WI38 (cell line): Measurements from ENCODE around the gene USH1C.

Experiments used
- H3K4me3 ChIP-seq: 2 replicates; pipeline ENCODE4 v1.5.1; 2011; ENCODE audit warnings: low read depth, mild to moderate bottlenecking, control low read depth, low read length
- TF ChIP-seq, protein P1 (sequence below): IDR thresholded peaks from 2 replicates; pipeline ENCODE4 v1.5.1; 2012; ENCODE audit warnings: low read depth, mild to moderate bottlenecking, control low read depth, low read length

Gene USH1C

DNA sequence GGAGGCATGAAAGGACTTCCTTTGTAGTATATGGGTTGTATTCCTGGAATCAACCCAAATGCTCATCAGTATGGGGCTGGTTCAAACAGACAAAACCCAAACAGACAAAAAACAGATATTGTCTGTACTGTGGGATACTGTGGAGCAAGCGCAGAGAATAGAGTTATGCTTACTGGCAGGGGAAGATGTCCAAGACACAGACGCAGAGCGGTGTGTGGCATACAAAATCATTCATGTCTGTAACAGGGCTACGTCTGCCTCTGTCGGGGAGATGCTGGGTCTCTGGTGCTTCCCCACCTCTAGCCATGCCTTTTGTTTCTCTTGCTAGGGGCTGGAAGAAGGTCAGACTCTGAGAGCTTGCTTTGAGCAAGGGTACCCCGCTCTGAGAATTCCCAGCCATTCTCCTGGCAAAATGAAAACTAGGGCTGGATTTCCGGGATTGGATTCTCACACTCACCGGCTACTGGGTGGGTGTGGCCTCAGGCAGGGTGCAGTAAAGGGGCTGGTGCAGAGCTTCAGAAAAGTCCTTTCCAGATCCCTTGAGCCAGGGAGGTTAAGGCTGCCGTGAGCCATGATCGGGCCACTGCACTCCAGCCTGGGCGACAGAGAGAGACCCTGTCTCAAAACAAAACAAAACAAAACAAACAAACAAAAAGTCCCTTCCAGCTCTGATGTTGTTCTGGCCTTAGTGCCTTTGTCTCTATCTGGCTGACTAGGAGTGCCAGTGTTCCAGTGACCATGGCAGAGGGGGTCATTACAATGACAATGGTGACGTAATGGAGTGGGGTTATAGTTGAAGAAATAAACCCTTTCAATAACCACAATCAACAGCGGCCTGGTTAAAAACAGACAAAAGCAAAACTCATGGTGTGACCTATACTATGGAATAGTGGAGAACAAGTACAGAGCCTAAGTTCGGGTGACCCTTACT is 64.7 kb downstream of the USH1C start:
- H3K4me3 ChIP-seq = no peak overlapping the region

DNA sequence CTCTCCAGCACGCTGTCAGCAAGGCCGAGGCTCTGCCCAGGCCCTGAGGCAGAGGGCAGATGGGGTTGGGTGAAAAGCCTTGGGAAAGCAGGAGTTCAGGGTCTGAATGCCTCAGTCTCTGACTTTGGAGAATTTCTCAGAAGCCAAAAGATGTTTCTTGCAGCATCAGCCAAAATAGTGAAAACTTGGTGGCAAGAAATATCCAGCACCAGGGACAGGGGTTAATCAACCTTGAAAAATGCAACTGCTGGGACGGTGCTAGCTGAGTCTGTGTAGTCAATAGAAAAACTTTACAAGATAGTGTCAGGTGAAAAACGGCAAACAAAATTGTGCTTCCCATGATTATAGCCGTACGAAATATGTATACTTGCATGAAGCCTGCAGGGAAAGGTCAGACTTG is 66.1 kb downstream of the USH1C start:
- H3K4me3 ChIP-seq = no peak overlapping the region
- TF ChIP-seq, protein P1, sequence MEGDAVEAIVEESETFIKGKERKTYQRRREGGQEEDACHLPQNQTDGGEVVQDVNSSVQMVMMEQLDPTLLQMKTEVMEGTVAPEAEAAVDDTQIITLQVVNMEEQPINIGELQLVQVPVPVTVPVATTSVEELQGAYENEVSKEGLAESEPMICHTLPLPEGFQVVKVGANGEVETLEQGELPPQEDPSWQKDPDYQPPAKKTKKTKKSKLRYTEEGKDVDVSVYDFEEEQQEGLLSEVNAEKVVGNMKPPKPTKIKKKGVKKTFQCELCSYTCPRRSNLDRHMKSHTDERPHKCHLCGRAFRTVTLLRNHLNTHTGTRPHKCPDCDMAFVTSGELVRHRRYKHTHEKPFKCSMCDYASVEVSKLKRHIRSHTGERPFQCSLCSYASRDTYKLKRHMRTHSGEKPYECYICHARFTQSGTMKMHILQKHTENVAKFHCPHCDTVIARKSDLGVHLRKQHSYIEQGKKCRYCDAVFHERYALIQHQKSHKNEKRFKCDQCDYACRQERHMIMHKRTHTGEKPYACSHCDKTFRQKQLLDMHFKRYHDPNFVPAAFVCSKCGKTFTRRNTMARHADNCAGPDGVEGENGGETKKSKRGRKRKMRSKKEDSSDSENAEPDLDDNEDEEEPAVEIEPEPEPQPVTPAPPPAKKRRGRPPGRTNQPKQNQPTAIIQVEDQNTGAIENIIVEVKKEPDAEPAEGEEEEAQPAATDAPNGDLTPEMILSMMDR = no peak

More for the DNA sequence above, 64.7 kb downstream of the USH1C start:
- TF ChIP-seq, protein P1 = no peak

DNA sequence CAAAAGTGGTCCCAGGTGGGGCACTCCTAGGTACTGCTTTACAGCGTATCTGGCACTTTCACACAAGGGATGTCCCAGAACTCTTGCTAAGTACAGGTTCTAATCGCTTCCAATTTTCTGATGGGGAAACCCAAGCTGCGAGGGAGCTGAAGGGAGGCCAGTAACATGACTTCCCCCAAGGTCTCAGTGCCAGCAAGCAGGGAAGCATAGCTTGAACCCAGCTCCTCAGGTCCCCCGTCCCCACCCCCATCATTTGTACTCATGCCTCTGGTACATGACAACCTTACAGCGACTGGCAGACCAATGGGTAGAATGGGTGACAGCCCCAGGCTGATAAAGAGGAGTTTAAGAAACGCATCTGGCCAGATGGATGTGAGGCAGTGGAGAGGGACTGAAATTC is 66.9 kb downstream of the USH1C start:
- no peak overlapping the region for H3K4me3 ChIP-seq
- TF ChIP-seq, protein P1 = no peak

DNA sequence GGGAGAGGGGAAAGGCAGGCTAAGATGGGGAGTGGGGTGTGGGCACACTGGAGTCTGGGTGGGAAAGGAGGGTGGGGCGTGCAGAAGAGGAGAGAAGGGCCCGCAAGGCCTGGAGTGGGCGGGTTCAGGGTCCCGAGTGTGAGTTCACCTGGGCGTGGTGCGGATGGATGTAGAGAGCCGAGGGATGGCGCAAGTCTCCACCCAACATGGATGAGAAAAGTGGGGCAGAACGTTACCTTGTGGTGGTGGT is 67.2 kb downstream of the USH1C start:
- no peak overlapping the region for H3K4me3 ChIP-seq
- TF ChIP-seq, protein P1 = no peak

DNA sequence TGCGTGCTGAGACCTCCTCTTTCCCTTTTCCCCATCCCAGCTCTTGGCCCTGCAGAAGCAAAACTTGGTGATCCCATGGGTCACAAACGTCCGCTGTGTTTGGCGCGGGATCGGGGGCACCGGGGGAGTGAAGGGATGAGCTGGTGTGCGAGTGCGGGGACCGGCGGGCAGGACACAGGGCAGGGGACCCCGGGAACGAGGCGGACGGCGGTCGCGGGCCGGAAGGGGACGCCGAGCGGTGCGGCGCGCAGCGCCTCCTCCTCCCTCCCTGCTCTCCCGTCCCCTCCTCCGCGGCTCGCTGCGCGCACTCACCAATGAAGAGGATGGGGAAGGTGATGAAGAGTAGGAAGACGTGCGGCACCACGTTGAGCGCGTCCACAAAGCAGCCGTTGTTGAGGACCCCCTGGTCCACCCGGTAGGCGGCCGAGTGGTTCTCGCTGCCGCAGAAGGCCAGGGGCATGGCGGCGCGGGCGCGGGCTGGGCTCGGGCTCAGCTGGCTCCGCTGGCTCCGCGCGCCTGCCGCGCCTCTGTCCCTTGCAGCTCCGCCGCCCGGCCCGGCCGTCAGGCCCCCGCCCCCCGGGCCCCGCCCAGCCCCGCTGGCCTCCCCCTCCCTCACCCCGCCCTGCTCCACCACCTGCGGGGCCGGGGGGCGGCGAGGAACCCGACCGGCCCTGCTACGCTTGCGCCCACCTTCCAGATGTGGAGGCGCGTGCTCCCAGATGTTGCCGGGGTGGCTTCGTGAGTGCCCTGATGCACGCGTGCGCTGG is 67.7 kb downstream of the USH1C start, which contains the start of gene ABCC8:
ABCC8 (minus strand) TSS at position 529 of the 767 bp plus-strand sequence; CDS start at position 460, 69 bp downstream.
- no peak within 1 kb of the TSS for H3K4me3 ChIP-seq

DNA sequence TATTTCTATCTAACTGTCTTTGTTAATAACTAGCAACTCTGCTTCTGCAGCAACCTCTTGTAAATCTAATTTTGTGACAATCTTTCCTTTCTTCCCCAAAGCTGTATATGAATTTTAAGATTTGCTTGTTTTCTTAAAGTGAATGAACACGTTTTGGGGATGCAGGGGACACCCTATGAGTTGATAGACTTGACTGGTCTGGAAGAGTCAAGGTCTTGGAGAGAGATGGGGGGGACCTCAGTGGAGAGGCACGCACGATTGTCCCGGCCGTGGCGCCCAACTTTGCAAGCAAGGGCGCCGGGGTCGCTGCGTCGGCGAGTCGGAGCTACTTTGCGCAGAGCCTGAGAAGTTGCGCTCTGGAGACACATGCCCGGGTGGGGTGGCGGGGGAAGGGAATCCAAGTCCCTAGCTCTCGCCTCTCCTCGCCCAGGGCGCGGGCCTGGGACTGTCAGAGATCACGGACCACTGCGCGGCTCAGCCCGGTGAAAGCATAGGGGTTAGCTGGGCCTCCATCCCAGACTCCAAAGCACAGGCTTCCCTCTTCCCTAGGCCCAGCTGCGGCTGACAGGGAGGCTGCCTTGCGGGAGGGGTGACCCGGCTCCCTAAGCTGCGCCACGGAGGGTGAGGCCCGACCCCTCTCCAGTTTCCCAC is 68.4 kb downstream of the USH1C start:
- H3K4me3 ChIP-seq = no peak overlapping the region
- TF ChIP-seq, protein P1 = no peak

More for the DNA sequence above, 67.7 kb downstream of the USH1C start, which contains the start of gene ABCC8:
- TF ChIP-seq, protein P1 = no peak
